SJCRH30 (cell line): ENCODE measurements around the gene AARS2. TPM values are rescaled to one million over a fixed set of nuclear protein-coding genes. Genes with fewer than 3 reads are reported as not detected.
A peak's percentile ranks its signal among the peaks of the same experiment; 100 is the strongest.
"Not testable (repeated sequence)": the region's sequence is repeated elsewhere in the genome, so short reads cannot be mapped to it uniquely, and the experiment has no call there.

Experiments
- DNase-seq, 2 experiments: peaks; one replicate each; pipeline ENCODE4 v3.0.0-alpha.2; 2015 to 2020
- H3K27ac ChIP-seq: fragments of 250-450 bp; sonication (Bioruptor Pico); 2 replicates; pipeline ENCODE4 v1.5.1; 2020; ENCODE audit warnings: mild to moderate bottlenecking, moderate library complexity
- H3K27me3 ChIP-seq: fragments of 250-450 bp; sonication (Bioruptor Pico); 2 replicates; pipeline ENCODE4 v1.5.1; 2020; ENCODE audit warnings: mild to moderate bottlenecking, moderate library complexity
- H3K36me3 ChIP-seq: fragments of 250-450 bp; sonication (Bioruptor Pico); 2 replicates; pipeline ENCODE4 v1.5.1; 2020; ENCODE audit warnings: mild to moderate bottlenecking, moderate library complexity
- H3K4me1 ChIP-seq: fragments of 250-450 bp; sonication (Bioruptor Pico); 2 replicates; pipeline ENCODE4 v1.5.1; 2020; ENCODE audit warnings: mild to moderate bottlenecking, moderate library complexity
- H3K4me3 ChIP-seq: fragments of 250-450 bp; sonication (Bioruptor Pico); 2 replicates; pipeline ENCODE4 v1.5.1; 2020; ENCODE audit warnings: mild to moderate bottlenecking, moderate library complexity
- H3K9me3 ChIP-seq: fragments of 250-450 bp; sonication (Bioruptor Pico); replicated peaks from 2 replicates; pipeline ENCODE4 v1.5.1; 2020; ENCODE audit warnings: mild to moderate bottlenecking, moderate library complexity
- total RNA-seq: library from RNA; depleted of rRNA; stranded (reverse); fragments of >200 nt; shearing (Covaris generic); gene quantifications from 2 replicates; pipeline ENCODE4 v1.2.3, GENCODE V29; 2014

Gene AARS2
- total RNA-seq, 1 experiment from 2014 or later = 19.3 TPM

DNA sequence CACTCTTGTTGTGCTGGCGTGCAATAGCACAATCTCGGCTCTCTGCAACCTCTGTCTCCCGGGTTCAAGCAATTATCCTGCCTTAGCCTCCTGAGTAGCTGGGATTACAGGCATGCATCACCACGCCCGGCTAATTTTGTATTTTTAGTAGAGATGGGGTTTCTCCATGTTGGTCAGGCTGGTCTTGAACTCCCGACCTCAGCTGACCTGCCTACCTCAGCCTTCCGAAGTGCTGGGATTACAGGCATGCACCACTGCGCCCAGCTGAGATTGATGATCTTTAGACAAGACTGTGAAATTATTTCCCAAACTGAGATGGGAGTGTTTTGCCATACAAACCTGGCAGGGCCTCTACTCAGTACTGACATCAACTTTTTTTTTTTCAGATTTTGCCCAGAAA, 1.5 kb upstream of the AARS2 start:
- not testable (repeated sequence) for H3K27ac ChIP-seq, H3K9me3 ChIP-seq, H3K4me3 ChIP-seq, H3K27me3 ChIP-seq, DNase-seq, H3K4me1 ChIP-seq
- H3K36me3 ChIP-seq = peaks cover 11% of the 10 kb centered on the region

DNA sequence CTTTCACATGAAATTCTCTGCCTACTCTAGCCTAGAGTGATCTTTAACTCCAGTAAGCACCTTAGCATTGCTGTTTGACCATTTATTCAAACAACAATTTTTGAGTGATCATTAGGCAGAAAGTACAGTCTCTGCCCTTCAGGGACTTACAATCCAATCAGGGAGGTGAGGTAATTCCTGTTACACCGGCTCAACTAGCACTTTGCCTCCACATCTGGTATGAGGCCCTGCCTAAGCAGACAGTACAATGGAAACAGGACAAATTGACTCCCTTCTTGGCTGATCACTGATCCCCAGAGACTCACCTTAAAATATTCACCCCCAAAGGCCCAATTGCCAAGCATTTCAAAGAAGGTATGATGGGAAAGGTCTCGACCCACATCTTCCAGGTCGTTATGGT, 1.4 kb downstream of the AARS2 start:
- no peak overlapping the region for H3K27ac ChIP-seq
- H3K27me3 ChIP-seq = no peaks in the 10 kb centered on the region
- H3K36me3 ChIP-seq = peaks cover 27% of the 10 kb centered on the region
- peaks cover 3% of the 10 kb centered on the region; the same call in 1 of the 2 replicates for H3K4me1 ChIP-seq
- H3K9me3 ChIP-seq = no peaks in the 10 kb centered on the region
- no peak overlapping the region for H3K4me3 ChIP-seq
- no peak for DNase-seq

DNA sequence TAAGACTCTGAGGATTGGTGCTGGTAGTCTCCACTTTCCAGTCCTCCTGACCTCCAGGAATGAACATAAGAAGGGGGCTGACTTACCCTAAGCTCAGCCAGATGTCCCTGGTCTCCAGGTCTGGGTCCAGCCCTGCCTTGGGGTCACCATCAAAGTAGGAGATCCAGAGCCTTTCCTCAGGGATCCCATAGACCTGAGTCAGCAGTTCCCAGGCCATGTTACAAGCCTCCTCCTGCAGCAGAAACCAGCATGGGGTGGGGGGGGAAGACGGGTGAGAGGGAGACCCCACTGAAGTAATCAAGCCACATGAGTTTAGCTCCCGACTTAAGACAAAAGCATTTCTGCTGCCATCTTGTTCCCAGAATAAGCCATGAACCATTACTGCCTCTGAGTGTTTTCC, 1.8 kb downstream of the AARS2 start:
- Histone ChIP-seq H3K27me3 (no peaks in the 10 kb centered on the region), H3K27ac (no peak overlapping the region), H3K36me3 (peaks cover 29% of the 10 kb centered on the region), H3K4me3 (no peak overlapping the region), H3K4me1 (peaks cover 3% of the 10 kb centered on the region; the same call in 1 of the 2 replicates), H3K9me3 (no peaks in the 10 kb centered on the region)
- no peak for DNase-seq

DNA sequence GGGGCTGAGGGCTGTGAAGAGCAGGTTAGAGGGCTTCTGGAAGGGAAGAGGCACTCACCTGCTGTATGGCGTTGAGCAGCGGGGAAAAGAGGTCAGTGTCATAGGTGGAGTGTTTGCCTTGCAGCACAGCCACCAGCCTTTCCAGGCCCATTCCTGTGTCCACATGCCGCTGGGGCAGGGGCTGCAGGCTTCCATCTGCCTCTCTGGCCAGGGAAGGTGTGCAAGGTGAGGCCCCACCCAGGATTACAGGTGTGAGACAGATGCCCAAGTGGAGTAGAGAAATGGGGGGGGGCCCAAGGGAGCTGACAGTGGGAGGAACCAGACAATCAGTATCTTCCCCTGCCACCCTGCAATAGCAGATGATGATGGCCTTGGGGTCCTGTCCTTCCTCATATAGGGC, 2.9 kb downstream of the AARS2 start:
- Histone ChIP-seq H3K9me3 (no peaks in the 10 kb centered on the region), H3K36me3 (peaks cover 37% of the 10 kb centered on the region)

DNA sequence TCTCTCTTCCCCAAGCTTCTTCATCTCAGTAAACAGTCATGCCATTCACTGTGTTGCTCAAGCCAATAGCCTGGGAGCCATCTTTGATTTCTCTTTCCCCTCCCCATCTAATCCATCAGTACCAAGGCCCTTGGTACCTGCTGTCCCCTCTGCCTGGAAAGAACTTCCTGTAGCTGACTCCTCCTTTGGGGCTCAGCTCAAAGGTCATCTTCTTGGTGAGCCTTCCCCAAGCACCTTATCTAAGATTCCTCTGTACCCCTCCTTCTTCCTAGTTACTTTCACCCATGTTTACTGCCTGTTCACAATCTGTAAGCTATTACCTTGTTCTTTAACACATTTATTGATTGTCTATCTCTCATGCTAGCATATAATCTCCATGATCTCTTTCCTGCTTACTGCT, 3.5 kb downstream of the AARS2 start:
- H3K4me1 ChIP-seq = peaks cover 3% of the 10 kb centered on the region; the same call in 1 of the 2 replicates
- no peak overlapping the region for H3K27ac ChIP-seq
- DNase-seq = no peak
- peaks cover 41% of the 10 kb centered on the region for H3K36me3 ChIP-seq
- H3K27me3 ChIP-seq = no peaks in the 10 kb centered on the region
- no peaks in the 10 kb centered on the region for H3K9me3 ChIP-seq
- H3K4me3 ChIP-seq = no peak overlapping the region

More for the DNA sequence above, 2.9 kb downstream of the AARS2 start:
- no peaks in the 10 kb centered on the region for H3K27me3 ChIP-seq
- peaks cover 3% of the 10 kb centered on the region; the same call in 1 of the 2 replicates for H3K4me1 ChIP-seq
- DNase-seq = no peak
- H3K4me3 ChIP-seq = no peak overlapping the region
- H3K27ac ChIP-seq = no peak overlapping the region

DNA sequence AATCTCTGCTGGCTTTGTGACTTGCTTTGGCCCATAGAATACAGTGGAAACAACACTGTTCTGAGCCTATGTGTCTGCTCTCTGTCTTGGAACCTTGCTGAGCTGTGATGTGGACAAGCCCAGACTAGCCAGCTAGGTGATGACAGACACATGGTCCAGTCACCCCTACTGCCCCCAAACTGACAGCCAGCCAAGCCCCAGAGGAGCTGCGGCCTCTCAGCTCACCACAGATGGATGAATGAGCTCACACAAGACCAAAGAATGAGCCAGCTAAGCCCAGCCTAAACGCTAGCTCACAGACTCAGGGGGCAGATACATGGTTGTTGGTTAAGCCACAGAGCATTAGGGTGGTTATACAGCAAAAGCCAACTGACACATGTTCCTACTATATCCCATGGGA, 4.1 kb downstream of the AARS2 start:
- no peaks in the 10 kb centered on the region for H3K9me3 ChIP-seq
- no peaks in the 10 kb centered on the region for H3K27me3 ChIP-seq
- peaks cover 3% of the 10 kb centered on the region; the same call in 1 of the 2 replicates for H3K4me1 ChIP-seq
- peaks cover 45% of the 10 kb centered on the region for H3K36me3 ChIP-seq
- DNase-seq = peak; percentile 25 to 36
- no peak overlapping the region for H3K4me3 ChIP-seq
- no peak overlapping the region for H3K27ac ChIP-seq

DNA sequence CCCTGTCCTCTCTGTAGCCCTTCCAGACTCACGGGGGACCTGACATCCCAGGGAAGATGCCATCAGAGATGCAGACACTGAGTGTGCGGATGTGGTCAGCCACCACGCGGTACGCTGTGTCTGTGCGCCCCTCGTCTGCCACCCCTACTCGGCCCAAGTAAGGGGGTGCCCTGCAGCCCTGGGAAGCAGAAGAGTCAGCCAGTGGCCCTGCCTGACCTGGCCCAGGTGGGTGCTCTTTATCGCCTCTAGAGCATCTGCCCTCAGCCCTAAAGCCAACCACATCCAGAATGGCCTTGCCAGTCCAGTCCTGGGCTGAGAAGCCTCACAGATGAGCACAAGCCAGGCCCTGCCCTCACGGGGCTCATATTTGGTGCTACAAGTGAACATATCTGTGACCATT, 5.9 kb downstream of the AARS2 start:
- no peak for DNase-seq
- no peaks in the 10 kb centered on the region for H3K9me3 ChIP-seq
- no peak overlapping the region for H3K4me3 ChIP-seq
- H3K27ac ChIP-seq = no peak overlapping the region
- peaks cover 3% of the 10 kb centered on the region; the same call in 1 of the 2 replicates for H3K4me1 ChIP-seq
- H3K27me3 ChIP-seq = no peaks in the 10 kb centered on the region
- peaks cover 63% of the 10 kb centered on the region for H3K36me3 ChIP-seq

DNA sequence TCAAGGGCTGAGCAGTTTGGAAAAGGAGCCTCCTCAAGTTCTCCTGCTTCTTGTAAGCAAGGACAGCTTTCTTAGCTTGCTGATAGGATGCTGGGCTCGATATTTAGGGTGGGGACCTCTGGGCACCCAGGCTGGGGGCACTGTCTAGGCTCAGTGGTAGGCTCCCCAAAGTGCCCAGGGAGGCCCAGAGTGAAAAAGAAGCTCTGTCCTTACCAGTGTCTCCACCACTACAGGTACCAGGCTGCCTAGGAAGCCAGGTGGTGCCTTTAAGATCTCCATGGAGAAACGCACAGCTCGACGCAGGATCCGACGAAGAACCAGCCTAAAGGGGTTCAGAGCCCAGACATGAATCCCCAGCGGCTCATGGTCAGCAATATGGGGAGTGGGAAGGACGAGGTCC, 6.4 kb downstream of the AARS2 start:
- no peak overlapping the region for H3K4me3 ChIP-seq
- H3K27me3 ChIP-seq = no peaks in the 10 kb centered on the region
- no peaks in the 10 kb centered on the region for H3K9me3 ChIP-seq
- H3K4me1 ChIP-seq = no peaks in the 10 kb centered on the region
- no peak for DNase-seq
- no peak overlapping the region for H3K27ac ChIP-seq
- H3K36me3 ChIP-seq = peaks cover 63% of the 10 kb centered on the region

DNA sequence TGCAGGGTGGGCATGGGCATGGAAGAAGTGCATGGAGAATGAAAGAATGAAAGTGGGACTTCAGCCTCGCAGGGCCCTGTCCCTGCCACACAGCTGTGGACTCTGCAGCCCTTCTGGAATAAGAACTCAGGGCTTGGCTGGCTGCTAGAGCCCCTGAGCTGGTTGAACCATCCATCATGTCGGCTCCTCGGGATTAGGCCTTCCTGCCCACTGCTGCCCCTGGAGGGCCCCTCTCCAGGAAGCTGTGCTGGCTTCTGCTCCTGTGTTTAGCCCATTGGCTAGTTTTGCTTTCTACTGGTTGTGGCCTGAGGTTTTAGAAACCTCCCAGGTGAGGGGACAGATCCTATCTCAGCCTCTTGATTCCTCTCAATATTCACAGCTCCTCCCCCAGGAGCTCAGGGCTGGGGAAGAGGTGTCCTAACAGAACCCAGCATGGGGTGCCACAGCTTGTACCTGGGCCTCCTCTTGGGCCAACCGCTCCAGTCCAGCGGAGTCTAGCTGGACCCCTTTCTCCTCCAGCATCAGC, 7.9 kb downstream of the AARS2 start:
- peaks cover 69% of the 10 kb centered on the region for H3K36me3 ChIP-seq
- no peak for DNase-seq

DNA sequence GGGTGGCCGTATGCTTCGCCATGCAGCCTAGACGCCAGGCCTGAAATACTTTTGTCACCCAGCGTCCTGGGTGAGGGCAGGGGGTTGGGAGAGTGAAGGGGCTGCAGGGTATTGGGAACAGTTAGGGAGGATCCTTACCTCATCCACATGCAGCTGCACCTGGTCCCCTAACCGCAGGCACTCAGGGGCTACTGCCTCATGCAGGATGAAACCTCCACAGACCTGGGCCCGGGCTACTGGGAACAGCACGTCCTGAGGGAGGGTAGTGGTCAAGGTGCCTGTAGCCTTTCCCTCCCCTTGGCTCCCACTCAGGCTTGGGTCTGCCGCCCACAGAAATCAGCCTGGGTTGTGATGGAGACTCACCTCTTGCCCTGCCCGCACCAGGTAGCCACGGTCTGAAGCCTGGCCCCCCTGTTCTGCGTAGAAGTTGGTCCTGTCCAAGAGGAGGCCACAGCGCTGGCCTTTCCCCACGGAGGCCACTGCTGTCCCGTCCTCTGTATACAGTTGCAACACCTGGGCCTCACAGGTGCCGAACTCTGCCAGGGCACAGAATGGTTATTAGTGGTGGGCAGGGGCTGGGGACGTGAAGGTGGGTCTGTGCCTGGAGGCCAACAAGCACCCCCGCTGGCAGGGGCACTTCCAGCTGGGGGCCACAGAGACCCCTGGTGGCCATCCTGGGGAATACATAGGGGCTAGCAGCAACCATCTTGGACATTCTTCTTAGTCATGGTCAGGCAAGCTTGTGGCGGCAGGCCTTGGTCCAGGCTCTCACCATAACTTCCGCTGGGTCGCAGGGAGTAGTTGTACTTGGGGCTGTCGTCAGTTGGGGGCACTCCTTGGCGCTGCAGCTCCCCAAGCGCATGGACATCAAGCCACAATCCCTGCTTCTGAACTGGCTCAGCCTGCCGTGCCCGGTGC, 8.6 kb downstream of the AARS2 start:
- H3K36me3 ChIP-seq = peaks cover 65% of the 10 kb centered on the region
- no peaks in the 10 kb centered on the region for H3K9me3 ChIP-seq
- H3K4me3 ChIP-seq = no peak overlapping the region
- H3K4me1 ChIP-seq = no peaks in the 10 kb centered on the region
- H3K27me3 ChIP-seq = no peaks in the 10 kb centered on the region
- H3K27ac ChIP-seq = no peak overlapping the region
- peak; percentile 35 to 59 for DNase-seq

More for the DNA sequence above, 7.9 kb downstream of the AARS2 start:
- Histone ChIP-seq H3K4me3 (no peak overlapping the region), H3K27ac (no peak overlapping the region), H3K27me3 (no peaks in the 10 kb centered on the region), H3K9me3 (no peaks in the 10 kb centered on the region), H3K4me1 (no peaks in the 10 kb centered on the region)

DNA sequence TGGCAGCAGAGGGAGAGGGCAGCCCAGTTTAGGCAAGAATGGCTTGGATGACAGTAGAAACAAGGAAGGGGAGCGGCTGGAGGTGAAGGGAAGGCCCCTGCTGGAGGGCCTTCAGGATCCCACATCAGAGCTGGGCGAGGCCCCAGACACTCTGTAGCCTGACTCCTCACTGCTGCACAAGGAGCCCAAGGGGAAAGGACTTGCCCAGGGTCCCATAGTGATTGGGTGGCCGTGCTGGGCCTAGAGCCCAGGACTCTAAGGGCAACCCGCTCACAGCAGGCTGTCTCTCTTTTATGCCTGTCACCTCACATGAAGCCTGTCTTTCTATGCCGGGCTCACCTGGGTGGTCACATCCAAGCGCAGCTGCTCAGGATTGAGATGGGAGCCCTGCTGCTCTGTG, 9.3 kb downstream of the AARS2 start:
- no peak for DNase-seq
- Histone ChIP-seq H3K27me3 (no peaks in the 10 kb centered on the region), H3K4me3 (no peak overlapping the region), H3K27ac (no peak overlapping the region), H3K9me3 (no peaks in the 10 kb centered on the region), H3K4me1 (no peaks in the 10 kb centered on the region), H3K36me3 (peaks cover 60% of the 10 kb centered on the region)

DNA sequence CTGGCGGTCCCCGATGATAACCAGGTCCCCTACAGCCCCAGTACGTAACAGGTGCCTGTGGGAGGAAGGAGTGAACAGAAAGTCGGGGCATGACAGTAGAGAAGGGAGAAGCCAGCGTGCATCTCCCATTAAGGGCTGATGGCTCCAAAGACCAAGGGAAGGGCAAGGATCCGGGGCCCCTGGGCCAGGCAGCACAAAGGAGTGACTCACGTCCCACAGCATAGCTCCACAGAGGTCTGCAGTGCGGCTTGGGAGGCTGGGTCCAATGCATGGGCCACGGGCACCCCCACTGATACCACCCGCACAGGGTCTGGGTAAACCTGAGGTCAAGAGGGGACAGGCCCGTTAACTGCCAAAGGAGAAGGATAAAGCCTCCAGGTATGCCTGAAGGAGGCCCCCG, 10.3 kb downstream of the AARS2 start:
- H3K36me3 ChIP-seq = peaks cover 51% of the 10 kb centered on the region

DNA sequence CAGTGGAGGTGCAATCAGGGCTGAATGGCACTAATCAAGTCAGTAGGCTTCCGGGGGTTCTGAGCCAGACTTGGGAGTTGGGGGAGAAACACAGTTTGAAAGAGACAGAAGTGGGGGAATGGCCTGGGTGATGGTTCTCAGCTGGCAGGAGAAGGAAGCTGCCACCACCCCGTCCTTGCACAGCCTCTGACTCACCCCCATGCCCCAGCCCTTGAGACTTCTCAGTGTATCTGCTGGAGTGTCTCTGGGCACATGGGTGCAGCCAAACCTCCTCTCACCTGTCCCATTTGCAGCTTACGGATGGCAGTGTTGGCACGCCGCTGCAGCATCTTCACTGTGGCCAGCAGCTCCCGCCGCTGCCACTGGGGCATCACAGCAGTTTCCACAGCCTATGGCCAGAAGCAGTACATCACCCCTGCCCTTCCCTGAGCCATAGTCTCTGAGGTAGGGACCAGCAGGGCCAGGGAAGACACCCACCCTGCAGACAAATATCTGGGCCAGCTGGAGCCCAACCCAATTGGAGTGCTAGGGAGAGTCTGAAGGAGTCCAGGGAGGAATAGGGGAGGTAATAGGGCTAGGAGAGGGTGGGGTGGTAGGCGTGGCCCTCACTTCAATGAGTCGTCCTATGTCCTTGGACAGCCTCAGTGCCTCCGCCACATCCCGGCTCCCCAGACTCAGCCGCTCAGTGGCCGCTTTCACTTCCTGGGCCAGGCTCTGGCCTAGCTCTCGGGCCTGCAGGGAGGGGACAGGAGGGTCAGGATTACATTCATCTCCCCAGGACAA, 11.2 kb downstream of the AARS2 start:
- Histone ChIP-seq H3K4me3 (no peak overlapping the region), H3K9me3 (no peaks in the 10 kb centered on the region), H3K4me1 (no peaks in the 10 kb centered on the region), H3K27me3 (no peaks in the 10 kb centered on the region), H3K27ac (no peak overlapping the region), H3K36me3 (peaks cover 51% of the 10 kb centered on the region)
- no peak for DNase-seq

More for the DNA sequence above, 10.3 kb downstream of the AARS2 start:
- H3K4me3 ChIP-seq = no peak overlapping the region
- no peak overlapping the region for H3K27ac ChIP-seq
- H3K9me3 ChIP-seq = no peaks in the 10 kb centered on the region
- no peak for DNase-seq
- H3K4me1 ChIP-seq = no peaks in the 10 kb centered on the region
- H3K27me3 ChIP-seq = no peaks in the 10 kb centered on the region

DNA sequence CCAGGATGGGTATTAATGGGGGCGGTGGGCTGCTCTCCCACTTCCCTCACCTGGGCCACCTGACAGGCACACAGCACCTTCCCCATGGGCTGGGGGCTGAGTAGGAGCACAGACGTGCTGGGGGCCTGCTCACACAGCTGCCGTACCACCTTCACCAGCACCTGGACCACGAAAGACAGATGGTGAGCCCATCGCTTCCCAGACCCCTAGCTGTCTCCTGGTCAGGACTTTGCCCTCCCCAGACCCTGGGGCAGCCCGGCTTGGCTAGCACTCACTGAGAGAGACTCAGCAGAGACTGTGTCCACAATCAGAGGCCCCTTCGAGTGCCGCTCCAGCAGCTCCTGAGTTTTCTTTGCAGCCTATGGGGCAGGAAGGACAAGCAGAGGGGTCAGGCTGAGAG, 12.0 kb downstream of the AARS2 start:
- Histone ChIP-seq H3K4me3 (no peak overlapping the region), H3K9me3 (no peaks in the 10 kb centered on the region), H3K4me1 (no peaks in the 10 kb centered on the region), H3K27ac (no peak overlapping the region), H3K36me3 (peaks cover 47% of the 10 kb centered on the region), H3K27me3 (no peaks in the 10 kb centered on the region)
- no peak for DNase-seq

DNA sequence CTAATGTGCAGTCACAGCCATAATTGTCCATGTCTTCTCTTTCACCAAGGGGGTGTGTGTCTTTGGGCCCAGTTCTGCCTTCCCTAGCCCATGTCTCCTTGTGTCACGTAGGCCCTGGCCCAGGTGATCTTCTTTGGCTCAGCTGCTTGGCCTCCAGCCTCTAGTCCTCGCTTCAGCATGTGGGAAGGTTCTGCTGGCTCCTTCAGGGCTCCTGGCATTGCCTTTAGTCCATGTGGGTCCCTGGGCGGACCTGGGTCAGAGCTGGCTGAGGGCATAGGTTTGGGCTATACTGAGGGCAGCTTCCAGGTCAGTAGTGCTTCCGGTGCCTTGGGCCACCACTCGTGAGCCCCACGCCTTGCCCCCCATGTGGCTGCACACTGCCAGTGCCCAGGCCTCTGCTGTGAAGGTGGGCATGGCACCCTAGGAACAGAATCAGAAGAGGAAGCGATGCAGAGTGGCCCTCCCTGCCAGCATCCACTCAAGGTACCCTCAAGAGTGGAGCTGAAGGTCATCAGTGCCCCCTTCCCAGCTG, 12.8 kb downstream of the AARS2 start:
- DNase-seq = no peak
- H3K36me3 ChIP-seq = peaks cover 40% of the 10 kb centered on the region
- H3K4me3 ChIP-seq = no peak overlapping the region
- no peaks in the 10 kb centered on the region for H3K4me1 ChIP-seq
- H3K9me3 ChIP-seq = no peaks in the 10 kb centered on the region
- H3K27me3 ChIP-seq = no peaks in the 10 kb centered on the region; the same call in 1 of the 2 replicates
- no peak overlapping the region for H3K27ac ChIP-seq
